Measurements from ENCODE around the gene TTLL11. TPM values are rescaled to one million over a fixed set of nuclear protein-coding genes. Genes with fewer than 3 reads are reported as not detected.

TTLL11 gene
- polyA plus RNA-seq, 1 donor (not counting 4 experiments of a cell fraction or from before 2014, with no cell fraction given), result 8.0 TPM

- Histone ChIP-seq H3K27ac (ENCODE audit: control insufficient read depth, insufficient read depth, low read length) (no peak overlapping the region), H3K79me2 (ENCODE audit: control insufficient read depth, insufficient read depth, low read length) (no peaks in the 10 kb centered on the region), H4K20me1 (ENCODE audit: control insufficient read depth, extremely low read depth, insufficient read depth, low read length) (no peaks in the 10 kb centered on the region), H3K36me3 (ENCODE audit: control insufficient read depth in 2 of 2, extremely low read depth in 1 of 2, insufficient read depth in 2 of 2, low read length in 2 of 2) (no peaks in the 10 kb centered on the region), H3K4me1 (ENCODE audit: control insufficient read depth, extremely low read depth, insufficient read depth, low read length) (no peaks in the 10 kb centered on the region), H3K4me2 (ENCODE audit: control insufficient read depth, extremely low read depth, insufficient read depth, low read depth, low read length) (no peak overlapping the region), H3K4me3 (ENCODE audit: control insufficient read depth in 2 of 3, extremely low read depth in 1 of 3, insufficient read depth in 2 of 3, low read depth in 1 of 3, low read length in 3 of 3) (no peak overlapping the region), H2AFZ (ENCODE audit: control insufficient read depth, low read length) (no peak overlapping the region), H3K9me1 (ENCODE audit: control insufficient read depth, extremely low read depth, insufficient read depth, low read length) (no peaks in the 10 kb centered on the region), H3K9ac (ENCODE audit: control insufficient read depth, extremely low read depth, insufficient read depth, low read length) (no peak overlapping the region), H3K9me3 (ENCODE audit: control insufficient read depth, low read depth, low read length) (no peaks in the 10 kb centered on the region), H3K27me3 (ENCODE audit: control insufficient read depth, extremely low read depth, insufficient read depth, low read length) (no peaks in the 10 kb centered on the region)
- no peak for DNase-seq (ENCODE audit: low read depth, low spot score)
- dilution Hi-C loops (cut with MboI; ENCODE audit: extremely low pct_ligation_motif_present, low sequenced_read_pairs), result no loop called here
- TF ChIP-seq, protein P1, sequence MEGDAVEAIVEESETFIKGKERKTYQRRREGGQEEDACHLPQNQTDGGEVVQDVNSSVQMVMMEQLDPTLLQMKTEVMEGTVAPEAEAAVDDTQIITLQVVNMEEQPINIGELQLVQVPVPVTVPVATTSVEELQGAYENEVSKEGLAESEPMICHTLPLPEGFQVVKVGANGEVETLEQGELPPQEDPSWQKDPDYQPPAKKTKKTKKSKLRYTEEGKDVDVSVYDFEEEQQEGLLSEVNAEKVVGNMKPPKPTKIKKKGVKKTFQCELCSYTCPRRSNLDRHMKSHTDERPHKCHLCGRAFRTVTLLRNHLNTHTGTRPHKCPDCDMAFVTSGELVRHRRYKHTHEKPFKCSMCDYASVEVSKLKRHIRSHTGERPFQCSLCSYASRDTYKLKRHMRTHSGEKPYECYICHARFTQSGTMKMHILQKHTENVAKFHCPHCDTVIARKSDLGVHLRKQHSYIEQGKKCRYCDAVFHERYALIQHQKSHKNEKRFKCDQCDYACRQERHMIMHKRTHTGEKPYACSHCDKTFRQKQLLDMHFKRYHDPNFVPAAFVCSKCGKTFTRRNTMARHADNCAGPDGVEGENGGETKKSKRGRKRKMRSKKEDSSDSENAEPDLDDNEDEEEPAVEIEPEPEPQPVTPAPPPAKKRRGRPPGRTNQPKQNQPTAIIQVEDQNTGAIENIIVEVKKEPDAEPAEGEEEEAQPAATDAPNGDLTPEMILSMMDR (optimal IDR thresholded peaks at IDR 0.05 in 1 of 3, IDR thresholded peaks at IDR 0.05 in 1 of 3, conservative IDR thresholded peaks at IDR 0.05 in 1 of 3; ENCODE audit: extremely low read depth in 1 of 3, insufficient read depth in 2 of 3, low read length in 3 of 3), result no peak
- no peak for TF ChIP-seq EZH2 (IDR thresholded peaks at IDR 0.05; ENCODE audit: low read length)
- FAIRE-seq, result no peak
Observed at GRCh38 chr9:121815546-121816448, 277.3 kb downstream of the TTLL11 start.

DNA sequence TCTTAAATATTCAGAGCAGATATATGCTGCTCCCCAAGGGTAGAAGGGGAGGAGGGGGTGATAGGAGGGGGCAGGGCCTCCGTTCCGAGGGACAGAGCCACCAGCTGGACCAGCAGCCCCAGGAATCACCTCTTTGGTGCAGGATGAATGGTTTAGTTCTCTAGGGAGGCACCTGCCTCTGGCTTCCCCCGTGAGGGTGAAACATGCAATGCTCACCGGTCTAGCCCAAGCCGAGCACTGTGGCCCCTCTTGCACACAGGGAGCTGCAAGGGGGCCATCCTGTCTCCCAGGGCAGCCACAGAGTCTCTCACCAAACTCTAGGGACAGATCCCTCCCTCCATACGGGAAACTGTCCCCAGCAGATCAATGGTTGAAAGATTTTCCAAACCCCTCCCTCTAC lies 278.0 kb downstream of the TTLL11 start:
- FAIRE-seq, result no peak
- H3K27ac ChIP-seq (ENCODE audit: control insufficient read depth, insufficient read depth, low read length), result no peak overlapping the region
- dilution Hi-C loops (cut with MboI; ENCODE audit: extremely low pct_ligation_motif_present, low sequenced_read_pairs), result no loop called here
- H2AFZ ChIP-seq (ENCODE audit: control insufficient read depth, low read length), result no peak overlapping the region
- H4K20me1 ChIP-seq (ENCODE audit: control insufficient read depth, extremely low read depth, insufficient read depth, low read length), result no peaks in the 10 kb centered on the region
- TF ChIP-seq, protein P1 (optimal IDR thresholded peaks at IDR 0.05 in 1 of 3, IDR thresholded peaks at IDR 0.05 in 1 of 3, conservative IDR thresholded peaks at IDR 0.05 in 1 of 3; ENCODE audit: extremely low read depth in 1 of 3, insufficient read depth in 2 of 3, low read length in 3 of 3), result no peak
- no peak for TF ChIP-seq EZH2 (IDR thresholded peaks at IDR 0.05; ENCODE audit: low read length)
- H3K4me3 ChIP-seq (ENCODE audit: control insufficient read depth in 2 of 3, extremely low read depth in 1 of 3, insufficient read depth in 2 of 3, low read depth in 1 of 3, low read length in 3 of 3), result no peak overlapping the region
- H3K9ac ChIP-seq (ENCODE audit: control insufficient read depth, extremely low read depth, insufficient read depth, low read length), result no peak overlapping the region
- H3K27me3 ChIP-seq (ENCODE audit: control insufficient read depth, extremely low read depth, insufficient read depth, low read length), result no peaks in the 10 kb centered on the region
- no peak overlapping the region for H3K4me2 ChIP-seq (ENCODE audit: control insufficient read depth, extremely low read depth, insufficient read depth, low read depth, low read length)
- DNase-seq (ENCODE audit: low read depth, low spot score), result no peak
- no peaks in the 10 kb centered on the region for H3K79me2 ChIP-seq (ENCODE audit: control insufficient read depth, insufficient read depth, low read length)
- H3K9me3 ChIP-seq (ENCODE audit: control insufficient read depth, low read depth, low read length), result no peaks in the 10 kb centered on the region
- H3K9me1 ChIP-seq (ENCODE audit: control insufficient read depth, extremely low read depth, insufficient read depth, low read length), result no peaks in the 10 kb centered on the region
- H3K4me1 ChIP-seq (ENCODE audit: control insufficient read depth, extremely low read depth, insufficient read depth, low read length), result no peaks in the 10 kb centered on the region
- H3K36me3 ChIP-seq (ENCODE audit: control insufficient read depth in 2 of 2, extremely low read depth in 1 of 2, insufficient read depth in 2 of 2, low read length in 2 of 2), result no peaks in the 10 kb centered on the region

Data from keratinocyte (primary cell).